ENCODE measurements around the gene RPL10.

- TF ChIP-seq CTCF (CRISPR knock-in tag; IDR thresholded peaks at IDR 0.05) = no peak
- no peak for TF ChIP-seq ADNP (CRISPR knock-in tag; IDR thresholded peaks at IDR 0.05)
- no peak for TF ChIP-seq PATZ1 (CRISPR knock-in tag; IDR thresholded peaks at IDR 0.05)
- TF ChIP-seq ZFP36L1 (CRISPR knock-in tag; IDR thresholded peaks at IDR 0.05) = no peak
Measured at GRCh38 chrX:154383359-154384283, 14.6 kb upstream of the RPL10 start.

All from HepG2 (cell line).